GM21717 (cell line): ENCODE measurements around the gene LENG9.
"Not testable (repeated sequence)": the region's sequence is repeated elsewhere in the genome, so short reads cannot be mapped to it uniquely, and the experiment has no call there.

Experiments
- ATAC-seq: cut with Tn5 transposase; IDR thresholded peaks from one replicate; pipeline ENCODE4 v1.9.1; 2021; ENCODE audit warnings: mild to moderate bottlenecking, moderate library complexity; ENCODE audit not compliant: unreplicated experiment

The LENG9 gene

GRCh38 chr19:54463531-54464043 lies at the start of gene LENG9:
TSS of gene LENG9 (minus strand) at chr19:54463778. CDS start at chr19:54463526, 252 bp downstream.
- ATAC-seq: peak; percentile 43

DNA sequence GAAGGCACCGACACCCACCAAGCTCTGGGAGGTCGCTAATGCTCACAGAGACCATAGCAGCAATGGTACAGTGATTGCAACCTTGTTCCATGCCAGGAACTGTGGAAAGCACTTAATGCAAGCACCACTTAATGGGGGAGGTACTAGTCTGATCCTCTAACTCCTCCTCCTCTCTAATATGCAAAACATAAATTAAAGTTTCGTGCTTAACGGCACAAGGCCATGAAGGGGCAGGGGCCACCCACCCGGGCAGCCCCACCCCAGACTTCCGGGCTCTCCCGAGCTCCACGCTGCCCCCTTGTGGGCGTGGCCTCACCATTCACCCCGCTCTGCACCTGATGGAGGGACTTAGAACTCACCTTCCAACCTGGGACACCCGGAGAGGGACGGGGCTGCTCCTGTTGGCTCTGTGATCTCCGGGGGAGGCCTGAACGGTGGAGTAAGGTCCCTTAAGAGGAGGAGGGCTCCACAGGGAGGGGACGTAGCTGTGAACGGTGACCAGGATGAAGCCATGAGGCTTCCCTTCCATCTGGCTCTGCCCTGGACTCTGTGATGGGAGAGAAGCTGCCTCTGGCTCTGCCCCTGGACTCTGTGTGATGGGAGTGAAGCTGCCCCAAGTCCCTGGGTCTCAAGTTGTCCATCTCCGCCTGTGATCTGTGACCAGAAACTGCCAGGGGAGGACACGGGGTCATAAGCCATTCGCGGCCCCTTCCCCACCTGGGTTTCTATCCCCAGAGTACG lies 45.8 kb upstream of the LENG9 start:
- not testable (repeated sequence) for ATAC-seq

- ATAC-seq: not testable (repeated sequence)
Measured at GRCh38 chr19:54508487-54508886, 44.9 kb upstream of the LENG9 start.

GRCh38 chr19:54507824-54508223 lies 44.2 kb upstream of the LENG9 start:
- no peak for ATAC-seq

GRCh38 chr19:54507038-54507717 lies 43.6 kb upstream of the LENG9 start:
- not testable (repeated sequence) for ATAC-seq

DNA sequence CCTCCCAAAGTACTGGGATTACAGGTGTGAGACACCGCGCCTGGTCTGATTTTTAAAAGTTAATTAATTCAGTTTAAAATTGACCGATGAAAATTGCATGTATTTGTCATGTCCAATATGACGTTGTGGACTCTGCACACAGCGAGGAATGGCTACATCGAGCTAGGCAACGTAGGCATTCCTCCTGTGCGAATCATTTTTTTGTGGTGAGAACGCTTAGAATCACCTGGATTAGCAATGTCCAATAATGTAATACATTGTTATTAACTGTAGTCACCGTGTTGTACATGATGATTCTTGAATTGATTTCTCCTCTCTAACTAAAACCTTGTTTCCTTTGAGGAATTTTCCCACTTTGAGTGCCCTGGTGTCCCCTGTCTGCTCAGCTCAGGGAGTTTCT lies 42.5 kb upstream of the LENG9 start:
- ATAC-seq: no peak

- not testable (repeated sequence) for ATAC-seq
Measured at GRCh38 chr19:54505542-54505941, 42.0 kb upstream of the LENG9 start.

DNA sequence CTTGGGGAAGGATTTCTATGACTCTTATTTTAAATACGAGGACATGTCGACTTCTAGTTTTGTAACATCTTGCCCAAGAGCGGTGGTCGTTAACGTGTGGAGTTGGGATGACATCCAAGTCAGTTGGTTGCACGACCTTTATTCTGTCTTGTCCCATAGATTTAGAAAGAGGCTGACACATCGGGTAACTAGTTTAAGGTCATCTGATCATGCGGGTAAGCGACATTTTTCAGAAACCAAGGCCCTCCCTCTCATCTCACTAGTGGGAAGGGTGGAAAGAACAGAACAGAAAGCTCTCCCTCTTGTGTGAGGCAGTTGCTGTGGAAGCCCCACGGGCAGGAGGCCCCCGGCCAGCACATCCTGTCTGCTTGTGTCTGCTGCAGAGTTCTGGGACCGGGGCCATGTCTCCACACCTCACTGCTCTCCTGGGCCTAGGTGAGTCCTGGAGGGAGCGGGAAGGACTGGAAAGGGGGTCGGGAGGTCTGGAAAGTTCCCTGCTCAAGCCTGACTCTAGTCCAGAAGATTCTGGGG lies 39.0 kb upstream of the LENG9 start, which contains the start of gene LAIR2:
Gene LAIR2 (plus strand): TSS at position 314 of the 531 bp plus-strand sequence. CDS start 88 bp downstream, at position 402.
- no peak for ATAC-seq

- not testable (repeated sequence) for ATAC-seq
Measured at GRCh38 chr19:54498451-54498772, 34.8 kb upstream of the LENG9 start.

DNA sequence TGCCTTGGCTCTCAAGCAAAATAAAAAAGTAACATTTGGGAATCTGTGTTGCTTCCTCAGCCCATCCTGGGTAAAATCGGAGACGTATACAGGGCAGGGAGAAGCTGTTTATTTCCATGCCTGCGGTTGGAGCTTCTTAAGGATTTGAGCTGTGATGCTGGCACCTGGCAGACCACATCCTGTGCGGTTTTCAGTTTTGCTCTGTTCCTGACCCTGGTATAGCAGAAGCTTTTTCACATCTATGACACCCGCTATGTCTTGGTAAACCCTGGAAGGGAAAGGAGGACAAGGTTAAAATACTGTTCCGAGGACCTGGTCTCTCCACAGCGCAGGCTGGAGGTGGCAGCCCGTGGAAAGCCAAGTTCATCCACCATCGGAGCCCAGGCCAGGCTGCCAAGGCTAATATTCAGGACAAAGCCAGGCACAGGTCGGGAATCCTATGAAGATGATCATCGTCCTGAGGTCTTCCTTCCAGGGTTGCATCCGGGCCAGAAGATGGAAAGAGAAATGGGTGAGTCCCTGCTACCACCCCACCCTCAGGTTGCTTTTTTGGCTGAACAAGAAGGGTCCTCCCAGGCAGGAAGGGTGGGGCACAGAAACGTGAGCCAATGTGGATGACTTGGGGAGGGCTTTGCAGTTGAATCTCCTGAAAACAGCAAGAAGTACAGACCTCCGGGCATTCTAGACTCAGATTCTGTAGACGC lies 34.3 kb upstream of the LENG9 start:
- ATAC-seq: not testable (repeated sequence)

DNA sequence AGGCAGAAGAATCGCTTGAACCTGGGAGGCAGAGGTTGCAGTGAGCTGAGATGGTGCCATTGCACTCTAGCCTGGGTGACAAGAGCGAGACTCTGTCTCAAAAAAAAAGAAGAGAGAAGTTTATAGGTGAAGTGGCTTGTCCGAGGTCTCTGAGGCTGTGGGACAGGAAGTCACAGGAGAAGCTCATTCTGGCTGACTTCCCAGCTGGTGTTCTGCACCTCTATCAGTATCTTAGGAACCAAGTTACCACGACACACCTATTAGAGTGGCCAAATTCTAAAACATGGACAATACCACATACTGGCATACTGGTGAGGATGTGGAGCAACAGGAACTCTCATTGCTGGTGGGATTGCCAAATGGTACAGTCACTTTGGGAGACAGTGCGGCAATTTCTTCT lies 31.7 kb upstream of the LENG9 start:
- ATAC-seq: not testable (repeated sequence)

- ATAC-seq: no peak
Measured at GRCh38 chr19:54493967-54494585, 30.5 kb upstream of the LENG9 start.

DNA sequence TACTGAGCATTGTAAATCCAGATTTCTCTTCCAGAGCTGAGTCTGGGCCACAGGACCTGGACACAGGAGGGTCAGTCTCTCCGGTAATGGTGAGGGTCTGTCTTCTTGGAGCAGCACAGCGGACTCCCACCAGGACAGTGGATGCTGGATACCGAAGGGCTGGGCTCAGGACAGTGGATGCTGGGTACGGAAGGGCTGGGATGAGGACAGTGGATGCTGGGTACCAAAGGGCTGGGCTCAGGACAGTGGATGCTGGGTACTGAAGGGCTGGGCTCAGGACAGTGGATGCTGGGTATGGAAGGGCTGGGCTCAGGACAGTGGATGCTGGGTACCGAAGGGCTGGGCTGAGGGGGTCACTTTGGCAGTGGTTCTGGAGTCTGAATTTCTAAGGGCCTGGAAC lies 29.5 kb upstream of the LENG9 start:
- not testable (repeated sequence) for ATAC-seq

- no peak for ATAC-seq
Measured at GRCh38 chr19:54492568-54492967, 29.0 kb upstream of the LENG9 start.

DNA sequence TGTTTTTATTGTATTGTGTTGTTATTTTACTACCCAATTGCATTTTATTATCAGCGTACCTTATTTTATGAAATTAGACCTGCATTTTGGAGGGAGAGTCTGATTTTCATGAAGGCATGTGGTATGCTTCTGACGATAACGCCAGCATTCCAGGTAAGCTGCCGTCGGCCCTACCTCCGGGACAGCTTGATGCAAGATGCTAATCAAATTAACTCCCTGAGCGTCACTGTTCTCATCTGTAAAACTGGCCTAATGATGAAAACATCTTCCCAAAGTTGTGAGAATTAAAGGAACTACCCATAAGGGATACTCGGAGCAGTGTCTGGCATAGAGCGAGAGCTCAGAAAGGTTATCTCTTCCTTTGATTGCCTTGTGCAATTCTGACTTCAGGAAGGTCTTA lies 26.2 kb upstream of the LENG9 start:
- ATAC-seq: no peak

GRCh38 chr19:54489341-54489740 lies 25.8 kb upstream of the LENG9 start:
- no peak for ATAC-seq

DNA sequence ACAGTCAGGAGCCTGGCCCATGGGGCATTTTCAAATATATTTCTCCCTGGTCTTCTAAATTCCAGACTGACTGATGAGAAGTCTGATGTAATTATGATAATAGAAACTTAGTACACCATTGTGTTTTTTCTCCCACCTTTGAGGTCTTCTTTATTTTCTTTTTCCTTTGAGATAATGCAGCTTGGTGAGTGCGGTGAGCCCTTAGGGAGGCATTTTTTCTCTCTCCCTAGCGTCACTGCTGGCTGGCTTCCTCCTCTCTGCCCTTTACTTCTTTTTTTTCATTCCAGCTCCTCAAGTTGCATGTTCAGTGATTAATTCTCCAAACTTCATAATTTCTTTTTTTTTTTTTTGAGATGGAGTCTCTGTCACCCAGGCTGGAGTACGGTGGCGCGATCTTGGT lies 22.3 kb upstream of the LENG9 start:
- no peak for ATAC-seq

GRCh38 chr19:54484451-54484850 lies 20.9 kb upstream of the LENG9 start:
- ATAC-seq: no peak

- ATAC-seq: no peak
Measured at GRCh38 chr19:54482889-54483288, 19.3 kb upstream of the LENG9 start.

DNA sequence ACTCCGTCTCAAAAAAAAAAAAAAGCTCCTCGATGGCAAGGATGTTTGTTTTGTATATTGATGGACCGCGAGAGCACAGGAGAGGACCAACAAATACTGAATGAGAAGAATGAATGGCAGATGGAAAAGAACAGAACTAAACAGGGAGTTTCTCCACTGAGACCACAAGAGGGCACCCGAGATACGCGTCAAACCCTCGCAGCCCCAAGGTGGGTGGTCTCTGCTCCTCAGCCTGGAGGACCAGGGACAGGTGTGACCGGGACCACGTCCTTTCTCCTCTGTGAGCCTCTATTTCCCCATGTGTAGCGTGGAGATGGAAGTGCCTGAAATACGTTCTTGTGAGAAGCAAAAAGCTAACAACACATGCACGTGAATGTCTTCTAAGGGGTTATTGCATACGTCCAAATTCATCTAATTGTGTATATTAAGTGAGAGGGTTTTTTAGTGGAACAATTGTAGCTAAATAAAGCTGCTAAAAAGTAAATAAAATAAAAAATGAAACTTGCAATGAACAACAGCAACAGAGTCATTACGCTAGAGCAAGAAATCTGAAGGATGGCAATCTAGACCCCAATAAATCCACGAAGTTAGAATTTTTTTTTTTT lies 17.9 kb upstream of the LENG9 start:
- ATAC-seq: no peak
